Fibroblast of lung (primary cell): ENCODE results near the gene TPO. TPM values are rescaled to one million over a fixed set of nuclear protein-coding genes. Genes with fewer than 3 reads are reported as not detected.

Experiments used
- DNase-seq, 2 donors: peaks; one replicate each; pipeline versions ENCODE4 v3.0.0 to v3.0.0-alpha.2; 2010; ENCODE audit warnings: low read depth in 2 of 2
- H2AFZ ChIP-seq: 2 replicates; pipeline ENCODE4 v1.5.1; 2012; ENCODE audit warnings: low read length, control low read depth, inconsistent platforms
- H3K27ac ChIP-seq: 2 replicates; pipeline ENCODE4 v1.5.1; 2011; ENCODE audit warnings: low read length, control low read depth; ENCODE audit not compliant: insufficient read depth
- H3K27me3 ChIP-seq: 2 replicates; pipeline ENCODE4 v1.5.1; 2011; ENCODE audit warnings: mild to moderate bottlenecking, low read length; ENCODE audit not compliant: control insufficient read depth, insufficient read depth
- H3K36me3 ChIP-seq: 2 replicates; pipeline ENCODE4 v1.5.1; 2011; ENCODE audit warnings: low read length; ENCODE audit not compliant: control insufficient read depth, insufficient read depth
- H3K4me1 ChIP-seq: 2 replicates; pipeline ENCODE4 v1.5.1; 2011; ENCODE audit warnings: low read length; ENCODE audit not compliant: control insufficient read depth, insufficient read depth; ENCODE audit errors: extremely low read depth
- H3K4me2 ChIP-seq: 2 replicates; pipeline ENCODE4 v1.5.1; 2011; ENCODE audit warnings: low read length, control low read depth; ENCODE audit not compliant: insufficient read depth; ENCODE audit errors: extremely low read depth
- H3K4me3 ChIP-seq, 4 experiments: fragments of 200-600 bp in 1 of 4; sonication (generic) in 1 of 4; replicated peaks in 1 of 4; 2 replicates each; pipeline ENCODE4 v1.5.1; 2011 to 2016; ENCODE audit warnings: low read length in 4 of 4, low read depth in 3 of 4, mild to moderate bottlenecking in 3 of 4, control low read depth in 2 of 4, inconsistent platforms in 1 of 4, mixed read lengths in 1 of 4; ENCODE audit not compliant: insufficient read depth in 1 of 4; ENCODE audit errors: control extremely low read depth in 1 of 4
- H3K79me2 ChIP-seq: 2 replicates; pipeline ENCODE4 v1.5.1; 2012; ENCODE audit warnings: mild to moderate bottlenecking, low read length, inconsistent platforms; ENCODE audit not compliant: control insufficient read depth, insufficient read depth
- H3K9ac ChIP-seq: 2 replicates; pipeline ENCODE4 v1.5.1; 2011; ENCODE audit warnings: mild to moderate bottlenecking, low read length, control low read depth; ENCODE audit not compliant: insufficient read depth
- H3K9me3 ChIP-seq: 2 replicates; pipeline ENCODE4 v1.5.1; 2012; ENCODE audit warnings: low read depth, low read length; ENCODE audit not compliant: control insufficient read depth, insufficient read depth
- H4K20me1 ChIP-seq: 2 replicates; pipeline ENCODE4 v1.5.1; 2011; ENCODE audit warnings: low read length; ENCODE audit not compliant: control insufficient read depth, insufficient read depth; ENCODE audit errors: extremely low read depth
- CTCF ChIP-seq, 2 donors: IDR thresholded peaks in 1 of 2; conservative IDR thresholded peaks in 1 of 2; 1 replicate in 1 of 2; 2 replicates in 1 of 2; pipeline ENCODE4 v1.5.1; 2011 to 2012; ENCODE audit warnings: low read length in 2 of 2, control low read depth in 1 of 2, inconsistent platforms in 1 of 2, low read depth in 1 of 2, mild to moderate bottlenecking in 1 of 2
- EZH2 ChIP-seq: IDR thresholded peaks from 2 replicates; pipeline ENCODE4 v1.5.1; 2012; ENCODE audit warnings: low read length, control low read depth, mild to moderate bottlenecking; ENCODE audit errors: missing control alignments
- polyA plus RNA-seq, 2 donors: library from polyadenylated mRNA; depleted of rRNA in 1 of 2; stranded (reverse) in 1 of 2; unstranded in 1 of 2; fragments of >200 nt; gene quantifications; 2 replicates each; pipeline ENCODE4 v1.2.1, GENCODE V29; 2011 to 2012; ENCODE audit warnings: missing spikeins in 1 of 2
- total RNA-seq: library from RNA; depleted of rRNA; stranded (reverse); fragments of >200 nt; gene quantifications from 2 replicates; pipeline ENCODE4 v1.2.1, GENCODE V29; 2014

Gene TPO
- total and polyA plus RNA-seq, 2 donors (not counting 1 experiment from before 2014, with no cell fraction given), result not detected

- H3K79me2 ChIP-seq, result no peaks in the 10 kb centered on the region
- no peaks in the 10 kb centered on the region for H4K20me1 ChIP-seq
- DNase-seq, result no peak
- H2AFZ ChIP-seq, result no peak overlapping the region
- H3K27ac ChIP-seq, result no peak overlapping the region
- no peak overlapping the region for H3K9ac ChIP-seq
- H3K36me3 ChIP-seq, result no peaks in the 10 kb centered on the region
- H3K9me3 ChIP-seq, result no peaks in the 10 kb centered on the region
- TF ChIP-seq CTCF (conservative IDR thresholded peaks at IDR 0.05 in 1 of 2, IDR thresholded peaks at IDR 0.05 in 1 of 2; ENCODE audit: low read depth in 1 of 2, low read length in 2 of 2) (no peak), EZH2 (no peak)
- H3K4me2 ChIP-seq, result no peak overlapping the region
- no peak overlapping the region for H3K4me3 ChIP-seq
- no peaks in the 10 kb centered on the region for H3K4me1 ChIP-seq
- no peaks in the 10 kb centered on the region for H3K27me3 ChIP-seq
Observed at GRCh38 chr2:1581965-1582625, 168.8 kb downstream of the TPO start.

GRCh38 chr2:1582891-1583341, 169.7 kb downstream of the TPO start:
- Histone ChIP-seq H3K27me3 (no peaks in the 10 kb centered on the region), H3K27ac (no peak overlapping the region), H3K79me2 (no peaks in the 10 kb centered on the region), H4K20me1 (no peaks in the 10 kb centered on the region), H2AFZ (no peak overlapping the region), H3K4me3 (no peak overlapping the region), H3K36me3 (no peaks in the 10 kb centered on the region), H3K4me1 (no peaks in the 10 kb centered on the region), H3K9ac (no peak overlapping the region), H3K4me2 (no peak overlapping the region), H3K9me3 (no peaks in the 10 kb centered on the region)
- no peak for TF ChIP-seq CTCF (conservative IDR thresholded peaks at IDR 0.05 in 1 of 2, IDR thresholded peaks at IDR 0.05 in 1 of 2; ENCODE audit: low read depth in 1 of 2, low read length in 2 of 2)
- DNase-seq, result no peak

GRCh38 chr2:1584051-1584531, 170.8 kb downstream of the TPO start:
- H3K27ac ChIP-seq, result no peak overlapping the region
- DNase-seq, result no peak
- H3K4me2 ChIP-seq, result no peak overlapping the region
- H2AFZ ChIP-seq, result no peak overlapping the region
- H3K9ac ChIP-seq, result no peak overlapping the region
- TF ChIP-seq CTCF (conservative IDR thresholded peaks at IDR 0.05 in 1 of 2, IDR thresholded peaks at IDR 0.05 in 1 of 2; ENCODE audit: low read depth in 1 of 2, low read length in 2 of 2) (no peak), EZH2 (no peak)
- H3K9me3 ChIP-seq, result no peaks in the 10 kb centered on the region
- no peaks in the 10 kb centered on the region for H3K4me1 ChIP-seq
- no peaks in the 10 kb centered on the region for H3K79me2 ChIP-seq
- H3K27me3 ChIP-seq, result no peaks in the 10 kb centered on the region
- H3K4me3 ChIP-seq, result no peak overlapping the region
- H3K36me3 ChIP-seq, result no peaks in the 10 kb centered on the region
- H4K20me1 ChIP-seq, result no peaks in the 10 kb centered on the region
